GM23248 (cell line): ENCODE data around the gene GCG. TPM values are rescaled to one million over a fixed set of nuclear protein-coding genes. Genes with fewer than 3 reads are reported as not detected.
A peak's percentile ranks its signal among the peaks of the same experiment; 100 is the strongest.

Source experiments
- DNase-seq: peaks from one replicate; pipeline ENCODE4 v3.0.0-alpha.2; 2015
- H2AFZ ChIP-seq: fragments of 200-600 bp; sonication (generic); 2 replicates; pipeline ENCODE4 v1.6.1; 2016; ENCODE audit warnings: antibody characterized with exemption
- H3F3A ChIP-seq: fragments of 200-600 bp; sonication (generic); 2 replicates; pipeline ENCODE4 v1.6.1; 2016; ENCODE audit warnings: mild to moderate bottlenecking, antibody characterized with exemption, mixed run types; ENCODE audit not compliant: insufficient read depth
- H3K27ac ChIP-seq: fragments of 200-600 bp; sonication (generic); 2 replicates; pipeline ENCODE4 v1.5.1; 2016; ENCODE audit warnings: mild to moderate bottlenecking
- H3K27me3 ChIP-seq: fragments of 200-600 bp; sonication (generic); replicated peaks from 2 replicates; pipeline ENCODE4 v1.6.1; 2016; ENCODE audit warnings: mild to moderate bottlenecking; ENCODE audit not compliant: insufficient read depth
- H3K36me3 ChIP-seq: fragments of 200-600 bp; sonication (generic); 2 replicates; pipeline ENCODE4 v1.6.1; 2016; ENCODE audit warnings: low read depth, mild to moderate bottlenecking
- H3K4me1 ChIP-seq: fragments of 200-600 bp; sonication (generic); 2 replicates; pipeline ENCODE4 v1.6.1; 2016; ENCODE audit warnings: mild to moderate bottlenecking; ENCODE audit not compliant: insufficient read depth
- H3K4me2 ChIP-seq: fragments of 200-600 bp; sonication (generic); one replicate; pipeline ENCODE4 v1.6.1; 2016; ENCODE audit warnings: mild to moderate bottlenecking; ENCODE audit not compliant: unreplicated experiment
- H3K4me3 ChIP-seq: fragments of 200-600 bp; sonication (generic); 2 replicates; pipeline ENCODE4 v1.5.1; 2016; ENCODE audit warnings: mild to moderate bottlenecking
- H3K79me2 ChIP-seq: fragments of 200-600 bp; sonication (generic); 2 replicates; pipeline ENCODE4 v1.6.1; 2016; ENCODE audit warnings: mild to moderate bottlenecking; ENCODE audit not compliant: insufficient read depth
- H3K9ac ChIP-seq: fragments of 200-600 bp; sonication (generic); 2 replicates; pipeline ENCODE4 v1.6.1; 2016; ENCODE audit warnings: mild to moderate bottlenecking
- H3K9me2 ChIP-seq: fragments of 200-600 bp; sonication (generic); 2 replicates; pipeline ENCODE4 v1.6.1; 2016; ENCODE audit warnings: mixed run types, mild to moderate bottlenecking, moderate library complexity; ENCODE audit not compliant: insufficient read depth
- H3K9me3 ChIP-seq: fragments of 200-600 bp; sonication (generic); one replicate; pipeline ENCODE4 v1.6.1; 2017; ENCODE audit warnings: low read depth
- H4K20me1 ChIP-seq: fragments of 200-600 bp; sonication (generic); 2 replicates; pipeline ENCODE4 v1.6.0; 2016; ENCODE audit not compliant: insufficient read depth
- EZH2 ChIP-seq: fragments of 200-600 bp; sonication (generic); IDR thresholded peaks from 2 replicates; pipeline ENCODE4 v1.6.1; 2018; ENCODE audit warnings: antibody characterized with exemption, mild to moderate bottlenecking; ENCODE audit not compliant: insufficient read depth, poor library complexity, severe bottlenecking
- EZH2phosphoT487 ChIP-seq: fragments of 200-600 bp; sonication (generic); IDR thresholded peaks from 2 replicates; pipeline ENCODE4 v1.6.1; 2018; ENCODE audit warnings: antibody characterized with exemption, moderate library complexity, mild to moderate bottlenecking, low read depth; ENCODE audit not compliant: insufficient read depth
- WGBS, 2 experiments: methylation state at CpG; one replicate each; pipeline ENCODE4 v1.1.6; 2015 to 2017; ENCODE audit warnings: low lambda C conversion rate in 2 of 2, low coverage in 1 of 2; ENCODE audit errors: missing lambda C conversion rate in 2 of 2; 5-methylcytosine and 5-hydroxymethylcytosine counted together
- in situ Hi-C: fragments of 300-500 bp; cut with MboI; formaldehyde crosslinking; loops from 2 replicates; pipeline ENCODE4 v1.15.0; 2020
- polyA plus RNA-seq: library from polyadenylated mRNA; unstranded; fragments of >200 nt; fragmentation: Nextera tagmentation; extraction: Ambion mirVana; gene quantifications from 2 replicates; pipeline ENCODE4 v1.2.1, GENCODE V29; 2016
- total RNA-seq: library from RNA; depleted of rRNA; stranded (reverse); fragments of >200 nt; shearing (Covaris generic); gene quantifications from 2 replicates; pipeline ENCODE4 v1.2.3, GENCODE V29; 2014

The GCG gene
- total and polyA plus RNA-seq, 2 experiments from 2014 or later = not detected

- Histone ChIP-seq H3K4me2 (no peak overlapping the region), H3K79me2 (no peaks in the 10 kb centered on the region), H3K4me1 (no peaks in the 10 kb centered on the region), H2AFZ (no peak overlapping the region), H3K27me3 (no peaks in the 10 kb centered on the region), H3F3A (no peaks in the 10 kb centered on the region), H3K36me3 (no peaks in the 10 kb centered on the region), H3K9me2 (no peaks in the 10 kb centered on the region), H3K9ac (no peak overlapping the region), H3K9me3 (no peaks in the 10 kb centered on the region), H4K20me1 (no peaks in the 10 kb centered on the region), H3K27ac (no peak overlapping the region), H3K4me3 (no peak overlapping the region)
- in situ Hi-C loops = no loop called here
- 2 to 5% methylated on average over 5 of the region's 5 CpGs for WGBS, 2 experiments
- TF ChIP-seq EZH2phosphoT487 (no peak), EZH2 (no peak)
- peak; percentile 53 for DNase-seq
These were observed 1.7 kb upstream of the GCG start for GRCh38 chr2:162153608-162154224.

GRCh38 chr2:162149940-162150339 lies 2.1 kb downstream of the GCG start:
- no peak for DNase-seq
- H3F3A ChIP-seq = no peaks in the 10 kb centered on the region
- H4K20me1 ChIP-seq = no peaks in the 10 kb centered on the region
- no peaks in the 10 kb centered on the region for H3K9me3 ChIP-seq
- WGBS, 2 experiments = 87% methylated on average over 8 of the region's 8 CpGs
- H3K79me2 ChIP-seq = no peaks in the 10 kb centered on the region
- H3K9ac ChIP-seq = no peak overlapping the region
- no peaks in the 10 kb centered on the region for H3K27me3 ChIP-seq
- H3K36me3 ChIP-seq = no peaks in the 10 kb centered on the region
- no peak overlapping the region for H3K4me2 ChIP-seq
- H3K4me3 ChIP-seq = no peak overlapping the region
- H2AFZ ChIP-seq = no peak overlapping the region
- H3K4me1 ChIP-seq = no peaks in the 10 kb centered on the region
- in situ Hi-C loops = no loop called here
- no peak overlapping the region for H3K27ac ChIP-seq
- TF ChIP-seq EZH2 (no peak), EZH2phosphoT487 (no peak)
- no peaks in the 10 kb centered on the region for H3K9me2 ChIP-seq

- TF ChIP-seq EZH2 (no peak), EZH2phosphoT487 (no peak)
- Histone ChIP-seq H3K4me1 (no peaks in the 10 kb centered on the region), H4K20me1 (no peaks in the 10 kb centered on the region), H3K9me2 (no peaks in the 10 kb centered on the region), H3F3A (no peaks in the 10 kb centered on the region), H3K27me3 (no peaks in the 10 kb centered on the region), H3K9ac (no peak overlapping the region), H3K36me3 (no peaks in the 10 kb centered on the region), H3K79me2 (no peaks in the 10 kb centered on the region), H3K27ac (no peak overlapping the region), H3K9me3 (no peaks in the 10 kb centered on the region), H2AFZ (no peak overlapping the region), H3K4me2 (no peak overlapping the region), H3K4me3 (no peak overlapping the region)
- in situ Hi-C loops = no loop called here
- no peak for DNase-seq
- WGBS, 2 experiments = 66 to 72% methylated on average over 2 of the region's 2 CpGs
These were observed 2.6 kb downstream of the GCG start for GRCh38 chr2:162149466-162149865.

- no peak overlapping the region; the same call in 1 of the 2 replicates for H2AFZ ChIP-seq
- TF ChIP-seq EZH2phosphoT487 (no peak), EZH2 (no peak)
- H3K9ac ChIP-seq = no peak overlapping the region
- DNase-seq = no peak
- H3K4me2 ChIP-seq = no peak overlapping the region
- H3K4me1 ChIP-seq = no peaks in the 10 kb centered on the region
- H3K79me2 ChIP-seq = no peaks in the 10 kb centered on the region
- H3F3A ChIP-seq = no peaks in the 10 kb centered on the region
- no peak overlapping the region for H3K27ac ChIP-seq
- no peaks in the 10 kb centered on the region for H3K9me3 ChIP-seq
- WGBS, 2 experiments = 88 to 94% methylated on average over 3 of the region's 3 CpGs
- in situ Hi-C loops = no loop called here
- no peaks in the 10 kb centered on the region for H3K36me3 ChIP-seq
- H3K4me3 ChIP-seq = no peak overlapping the region
- H3K27me3 ChIP-seq = no peaks in the 10 kb centered on the region
- H3K9me2 ChIP-seq = no peaks in the 10 kb centered on the region
- no peaks in the 10 kb centered on the region for H4K20me1 ChIP-seq
These were observed 3.1 kb downstream of the GCG start for GRCh38 chr2:162148956-162149355.
